Brain microvascular endothelial cell (primary cell): Measurements from ENCODE around the gene GOSR1.
A peak's percentile ranks its signal among the peaks of the same experiment; 100 is the strongest.

Source experiments
- DNase-seq: peaks from one replicate; pipeline ENCODE4 v3.0.0-alpha.2; 2020
- H3K27ac ChIP-seq: fragments of 250-450 bp; sonication (Bioruptor Pico); 2 replicates; pipeline ENCODE4 v1.5.1; 2020; ENCODE audit warnings: mild to moderate bottlenecking, moderate library complexity
- H3K27me3 ChIP-seq: fragments of 250-450 bp; sonication (Bioruptor Pico); replicated peaks from 2 replicates; pipeline ENCODE4 v1.5.1; 2020; ENCODE audit warnings: mild to moderate bottlenecking
- H3K36me3 ChIP-seq: fragments of 250-450 bp; sonication (Bioruptor Pico); replicated peaks from 2 replicates; pipeline ENCODE4 v1.5.1; 2020; ENCODE audit warnings: mild to moderate bottlenecking
- H3K4me3 ChIP-seq: 2 replicates; pipeline ENCODE4 v1.5.1; 2011; ENCODE audit warnings: low read depth, mild to moderate bottlenecking, control low read depth, low read length, moderate library complexity
- in situ Hi-C: cut with HindIII; loops from 2 replicates; pipeline ENCODE4 v1.10.0; 2017; ENCODE audit warnings: low sequenced_read_pairs, low pct_ligation_motif_present
- TF ChIP-seq, protein P1 (sequence below): IDR thresholded peaks from 2 replicates; pipeline ENCODE4 v1.5.1; 2011; ENCODE audit warnings: low read depth, mild to moderate bottlenecking, moderate library complexity, low read length, control low read depth, inconsistent platforms; ENCODE audit errors: missing control alignments

GOSR1 gene

DNA sequence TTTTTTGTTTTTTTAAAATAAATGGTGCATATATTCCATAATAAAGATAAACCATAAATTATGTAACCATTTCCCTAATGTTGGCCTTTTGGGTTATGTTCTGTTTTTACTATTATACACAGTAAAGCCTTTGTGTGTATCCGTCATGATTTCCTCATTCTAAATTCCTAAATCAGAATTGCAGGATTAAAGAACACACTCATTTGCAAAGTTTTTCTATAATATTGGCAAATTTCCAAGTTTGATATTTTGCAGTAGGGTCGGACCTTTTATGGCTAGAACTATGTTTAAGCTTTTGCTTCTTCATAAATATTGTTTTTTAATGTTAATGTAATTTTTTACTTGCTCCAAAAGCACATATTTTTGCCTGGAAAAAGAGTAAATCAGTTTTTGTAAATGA lies 16.6 kb downstream of the GOSR1 start:
- in situ Hi-C loops = no loop called here
- no peak for DNase-seq
- TF ChIP-seq, protein P1, sequence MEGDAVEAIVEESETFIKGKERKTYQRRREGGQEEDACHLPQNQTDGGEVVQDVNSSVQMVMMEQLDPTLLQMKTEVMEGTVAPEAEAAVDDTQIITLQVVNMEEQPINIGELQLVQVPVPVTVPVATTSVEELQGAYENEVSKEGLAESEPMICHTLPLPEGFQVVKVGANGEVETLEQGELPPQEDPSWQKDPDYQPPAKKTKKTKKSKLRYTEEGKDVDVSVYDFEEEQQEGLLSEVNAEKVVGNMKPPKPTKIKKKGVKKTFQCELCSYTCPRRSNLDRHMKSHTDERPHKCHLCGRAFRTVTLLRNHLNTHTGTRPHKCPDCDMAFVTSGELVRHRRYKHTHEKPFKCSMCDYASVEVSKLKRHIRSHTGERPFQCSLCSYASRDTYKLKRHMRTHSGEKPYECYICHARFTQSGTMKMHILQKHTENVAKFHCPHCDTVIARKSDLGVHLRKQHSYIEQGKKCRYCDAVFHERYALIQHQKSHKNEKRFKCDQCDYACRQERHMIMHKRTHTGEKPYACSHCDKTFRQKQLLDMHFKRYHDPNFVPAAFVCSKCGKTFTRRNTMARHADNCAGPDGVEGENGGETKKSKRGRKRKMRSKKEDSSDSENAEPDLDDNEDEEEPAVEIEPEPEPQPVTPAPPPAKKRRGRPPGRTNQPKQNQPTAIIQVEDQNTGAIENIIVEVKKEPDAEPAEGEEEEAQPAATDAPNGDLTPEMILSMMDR = no peak
- Histone ChIP-seq H3K4me3 (no peak overlapping the region), H3K27me3 (no peaks in the 10 kb centered on the region), H3K36me3 (peaks cover 65% of the 10 kb centered on the region), H3K27ac (no peak overlapping the region)

DNA sequence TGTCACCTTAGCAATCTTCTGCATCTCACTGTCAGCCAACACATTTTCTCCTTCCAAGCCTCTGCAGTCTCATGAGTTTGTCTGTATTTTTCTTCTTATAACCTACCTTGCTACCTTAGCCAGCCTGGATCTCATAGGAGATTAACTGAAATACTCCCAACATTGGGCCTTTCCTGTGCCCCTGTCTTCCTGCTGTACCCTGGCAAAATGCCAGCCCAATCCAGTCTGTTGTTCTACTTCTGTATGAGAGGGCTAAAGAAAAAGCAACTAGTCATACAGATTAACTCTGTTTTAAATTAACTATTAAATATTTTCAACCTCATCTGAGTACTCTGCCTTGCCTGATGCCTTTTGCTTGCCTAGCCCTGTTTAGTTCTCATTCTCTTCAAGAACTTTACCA lies 18.4 kb downstream of the GOSR1 start:
- TF ChIP-seq, protein P1 = no peak
- Histone ChIP-seq H3K4me3 (no peak overlapping the region), H3K27me3 (no peaks in the 10 kb centered on the region), H3K36me3 (peaks cover 52% of the 10 kb centered on the region), H3K27ac (no peak overlapping the region)
- DNase-seq = no peak
- in situ Hi-C loops = no loop called here

DNA sequence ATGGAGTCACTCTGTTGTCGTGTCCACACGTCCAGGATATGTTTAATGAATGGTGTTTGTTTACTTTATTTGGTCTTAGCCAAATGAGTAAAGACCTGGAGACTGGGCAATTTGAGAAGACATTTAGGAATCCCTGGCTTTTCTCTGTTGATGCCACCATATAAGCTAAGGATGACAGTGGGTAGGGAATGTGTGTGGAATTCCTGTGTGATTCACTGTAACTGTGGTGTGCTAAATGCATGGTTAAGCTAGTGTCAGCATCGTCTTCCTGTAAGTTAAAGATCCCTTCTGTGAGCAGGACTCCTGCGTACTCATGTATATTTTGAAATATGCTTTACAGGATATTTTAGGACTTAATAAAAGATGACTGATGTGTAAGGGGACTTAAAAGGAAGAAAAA lies 26.4 kb downstream of the GOSR1 start:
- no peaks in the 10 kb centered on the region for H3K27me3 ChIP-seq
- no peak overlapping the region for H3K4me3 ChIP-seq
- TF ChIP-seq, protein P1 = no peak
- H3K36me3 ChIP-seq = peaks cover 37% of the 10 kb centered on the region
- DNase-seq = no peak
- H3K27ac ChIP-seq = no peak overlapping the region
- in situ Hi-C loops = no loop called here

DNA sequence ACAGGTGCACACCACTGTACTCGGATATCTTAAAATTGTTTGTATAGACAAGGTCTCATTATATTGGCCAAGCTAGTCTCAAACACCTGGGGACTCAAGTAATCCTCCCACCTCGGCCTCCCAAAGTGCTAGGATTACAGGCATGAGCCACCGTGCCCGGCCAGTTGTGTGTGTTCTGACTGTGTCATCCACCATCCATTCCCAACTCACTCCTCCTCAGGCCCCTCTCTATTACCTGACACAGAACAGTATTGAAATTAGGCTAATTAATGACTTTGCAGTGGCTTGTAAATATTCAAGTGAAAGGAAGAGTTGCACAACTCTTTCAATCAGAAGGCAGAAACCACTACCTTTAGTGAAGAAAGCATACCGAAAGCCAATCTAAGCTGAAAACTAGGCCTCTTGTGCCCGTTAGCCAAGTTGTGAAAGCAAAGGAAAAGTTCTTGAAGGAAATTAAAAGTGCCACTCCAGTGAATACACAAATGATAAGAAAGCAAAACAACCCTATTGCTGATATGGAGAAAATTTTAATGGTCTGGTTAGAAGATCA lies 28.7 kb downstream of the GOSR1 start:
- no peak for DNase-seq
- H3K27me3 ChIP-seq = no peaks in the 10 kb centered on the region
- H3K27ac ChIP-seq = no peak overlapping the region
- TF ChIP-seq, protein P1 = no peak
- no peak overlapping the region for H3K4me3 ChIP-seq
- in situ Hi-C loops = no loop called here
- peaks cover 37% of the 10 kb centered on the region for H3K36me3 ChIP-seq

DNA sequence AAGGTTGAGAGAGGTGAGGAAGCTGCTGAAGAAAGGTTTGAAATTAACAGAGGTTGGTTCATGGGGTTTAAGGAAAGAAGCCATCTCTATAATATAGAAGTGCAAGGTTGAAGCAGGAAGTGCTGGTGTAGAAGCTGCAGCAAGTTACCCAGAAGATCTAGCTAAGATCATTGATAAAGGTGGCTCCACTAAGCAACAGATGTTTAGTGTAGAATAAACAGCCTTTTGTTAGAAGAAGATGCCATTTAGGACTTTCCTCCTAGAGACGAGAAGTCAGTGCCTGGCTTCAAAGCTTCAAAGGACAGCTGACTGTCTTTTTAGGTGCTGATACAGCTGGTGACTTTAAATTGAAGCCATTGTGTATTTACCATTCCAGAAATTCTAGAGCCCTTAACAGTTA lies 29.3 kb downstream of the GOSR1 start:
- in situ Hi-C loops = no loop called here
- no peak overlapping the region for H3K27ac ChIP-seq
- DNase-seq = no peak
- TF ChIP-seq, protein P1 = no peak
- H3K36me3 ChIP-seq = peaks cover 37% of the 10 kb centered on the region
- no peak overlapping the region for H3K4me3 ChIP-seq
- H3K27me3 ChIP-seq = no peaks in the 10 kb centered on the region

DNA sequence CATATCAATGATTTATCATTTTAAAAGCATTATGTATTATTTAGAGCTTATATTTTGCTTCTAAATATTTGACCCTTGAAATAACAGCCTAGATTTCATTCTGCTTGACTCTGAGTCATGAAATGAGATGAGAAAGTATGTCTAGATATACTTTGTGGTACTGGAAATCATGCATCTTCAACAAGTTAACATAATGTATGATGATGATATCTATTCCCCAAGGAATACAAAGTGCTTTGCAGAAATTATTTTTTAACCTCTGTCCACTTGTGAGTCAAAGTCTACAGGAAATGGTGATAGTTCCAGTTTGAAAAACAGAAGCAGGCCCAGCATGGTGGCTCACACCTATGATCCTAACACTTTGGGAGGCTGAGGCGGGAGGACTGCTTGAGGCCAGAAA lies 36.1 kb downstream of the GOSR1 start:
- Histone ChIP-seq H3K36me3 (peaks cover 9% of the 10 kb centered on the region), H3K4me3 (no peak overlapping the region), H3K27me3 (no peaks in the 10 kb centered on the region), H3K27ac (peak overlapping the region; percentile 52)
- DNase-seq = peak; percentile 36
- TF ChIP-seq, protein P1 = no peak
- in situ Hi-C loops = no loop called here
